Fibroblast of lung (primary cell): ENCODE measurements around the gene PRELID3B.

Experiments
- EZH2 ChIP-seq: IDR thresholded peaks from 2 replicates; pipeline ENCODE4 v1.5.1; 2012; ENCODE audit warnings: low read length, control low read depth, mild to moderate bottlenecking; ENCODE audit errors: missing control alignments
- TF ChIP-seq, protein P1 (sequence below), 2 donors: IDR thresholded peaks in 1 of 2; conservative IDR thresholded peaks in 1 of 2; 1 replicate in 1 of 2; 2 replicates in 1 of 2; pipeline ENCODE4 v1.5.1; 2011 to 2012; ENCODE audit warnings: low read length in 2 of 2, control low read depth in 1 of 2, inconsistent platforms in 1 of 2, low read depth in 1 of 2, mild to moderate bottlenecking in 1 of 2

DNA sequence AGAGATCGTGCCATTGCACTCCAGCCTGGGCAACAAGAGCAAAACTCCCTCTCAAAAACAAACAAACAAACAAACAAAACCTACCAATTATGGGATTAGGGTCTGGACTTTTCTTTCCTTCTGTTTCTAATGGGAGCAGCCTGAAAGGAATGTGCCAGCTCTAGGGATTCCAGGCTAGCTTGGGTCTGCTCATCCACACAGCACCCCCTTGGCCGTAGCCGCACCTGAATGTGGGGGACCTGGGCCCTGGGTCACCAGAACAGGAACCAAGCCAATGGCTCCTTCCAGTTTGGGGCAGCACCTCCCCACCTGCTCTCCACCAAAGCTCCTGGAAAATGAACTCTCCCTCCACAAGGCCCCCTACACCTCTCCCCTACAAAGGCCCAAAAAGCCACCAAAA, 42.3 kb downstream of the PRELID3B start:
- TF ChIP-seq, protein P1, sequence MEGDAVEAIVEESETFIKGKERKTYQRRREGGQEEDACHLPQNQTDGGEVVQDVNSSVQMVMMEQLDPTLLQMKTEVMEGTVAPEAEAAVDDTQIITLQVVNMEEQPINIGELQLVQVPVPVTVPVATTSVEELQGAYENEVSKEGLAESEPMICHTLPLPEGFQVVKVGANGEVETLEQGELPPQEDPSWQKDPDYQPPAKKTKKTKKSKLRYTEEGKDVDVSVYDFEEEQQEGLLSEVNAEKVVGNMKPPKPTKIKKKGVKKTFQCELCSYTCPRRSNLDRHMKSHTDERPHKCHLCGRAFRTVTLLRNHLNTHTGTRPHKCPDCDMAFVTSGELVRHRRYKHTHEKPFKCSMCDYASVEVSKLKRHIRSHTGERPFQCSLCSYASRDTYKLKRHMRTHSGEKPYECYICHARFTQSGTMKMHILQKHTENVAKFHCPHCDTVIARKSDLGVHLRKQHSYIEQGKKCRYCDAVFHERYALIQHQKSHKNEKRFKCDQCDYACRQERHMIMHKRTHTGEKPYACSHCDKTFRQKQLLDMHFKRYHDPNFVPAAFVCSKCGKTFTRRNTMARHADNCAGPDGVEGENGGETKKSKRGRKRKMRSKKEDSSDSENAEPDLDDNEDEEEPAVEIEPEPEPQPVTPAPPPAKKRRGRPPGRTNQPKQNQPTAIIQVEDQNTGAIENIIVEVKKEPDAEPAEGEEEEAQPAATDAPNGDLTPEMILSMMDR (conservative IDR thresholded peaks at IDR 0.05 in 1 of 2, IDR thresholded peaks at IDR 0.05 in 1 of 2; ENCODE audit: low read depth in 1 of 2, low read length in 2 of 2): no peak
- TF ChIP-seq EZH2: no peak
